HG02798 (cell line): Measurements from ENCODE around the gene OR2G2.
A peak's percentile ranks its signal among the peaks of the same experiment; 100 is the strongest.

Experiments used
- ATAC-seq: cut with Tn5 transposase; IDR thresholded peaks from one replicate; pipeline ENCODE4 v1.9.1; 2021; ENCODE audit warnings: mild to moderate bottlenecking; ENCODE audit not compliant: unreplicated experiment, poor library complexity

Gene OR2G2

DNA sequence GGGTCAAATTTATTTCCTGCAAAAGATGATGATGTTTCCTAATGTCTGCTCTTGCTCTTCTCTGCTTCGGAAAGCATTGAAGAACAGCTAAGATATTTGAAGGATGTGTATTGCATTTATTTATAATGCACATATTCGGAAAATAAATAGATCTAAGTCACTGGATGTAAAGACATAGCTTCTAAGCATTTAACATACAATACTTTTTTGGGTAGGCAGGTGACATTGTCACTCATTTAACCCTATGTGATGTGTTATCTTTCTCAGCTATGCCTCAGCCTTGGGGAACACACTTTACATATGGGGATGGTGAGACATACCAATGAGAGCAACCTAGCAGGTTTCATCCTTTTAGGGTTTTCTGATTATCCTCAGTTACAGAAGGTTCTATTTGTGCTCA lies at the start of gene OR2G2:
OR2G2 (plus strand) TSS at position 301 of the 400 bp plus-strand sequence; CDS start at position 301, 0 bp downstream.
- ATAC-seq = no peak

DNA sequence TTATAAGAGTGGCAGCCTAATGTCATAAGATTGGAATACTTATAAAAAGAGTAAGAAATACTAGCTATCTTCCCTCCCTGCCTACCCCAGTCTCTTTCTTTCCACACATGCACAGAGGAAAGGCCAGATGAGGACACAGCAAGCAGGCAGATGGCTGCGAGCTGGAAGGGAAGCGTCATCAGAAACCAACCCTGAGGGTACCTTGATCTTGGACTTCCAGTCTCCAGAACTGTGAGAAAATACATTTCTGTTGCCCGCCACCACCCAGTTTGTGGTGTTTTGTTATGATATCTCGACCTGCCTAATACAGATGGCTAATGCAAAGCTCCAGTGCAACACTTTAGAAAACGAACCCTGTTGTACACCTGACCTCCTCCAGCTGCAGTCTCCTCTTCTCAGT lies 49.6 kb upstream of the OR2G2 start:
- no peak for ATAC-seq

DNA sequence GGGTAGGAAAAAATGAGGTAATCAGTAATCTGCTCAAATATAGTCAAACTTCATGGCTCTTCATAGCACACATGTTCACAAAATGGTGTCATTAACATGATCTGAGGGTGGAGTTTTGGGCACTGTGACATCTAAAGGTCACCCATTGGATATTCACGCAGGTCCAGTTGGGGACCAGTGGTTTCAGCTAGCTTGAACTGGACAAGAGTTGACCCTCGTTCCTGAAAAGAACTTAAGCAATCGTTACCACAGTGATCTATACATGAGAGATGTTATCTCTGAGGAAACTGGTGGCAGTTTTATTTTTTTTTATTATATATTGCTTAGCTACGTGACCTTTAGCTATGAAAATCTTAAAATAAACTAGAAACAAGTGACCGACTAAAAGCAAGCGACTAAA lies 48.9 kb upstream of the OR2G2 start:
- ATAC-seq = no peak

GRCh38 chr1:247540581-247540980 lies 47.6 kb upstream of the OR2G2 start:
- no peak for ATAC-seq

GRCh38 chr1:247542811-247543210 lies 45.3 kb upstream of the OR2G2 start:
- no peak for ATAC-seq

- ATAC-seq = no peak
These were observed 40.1 kb upstream of the OR2G2 start for GRCh38 chr1:247548092-247548491.

DNA sequence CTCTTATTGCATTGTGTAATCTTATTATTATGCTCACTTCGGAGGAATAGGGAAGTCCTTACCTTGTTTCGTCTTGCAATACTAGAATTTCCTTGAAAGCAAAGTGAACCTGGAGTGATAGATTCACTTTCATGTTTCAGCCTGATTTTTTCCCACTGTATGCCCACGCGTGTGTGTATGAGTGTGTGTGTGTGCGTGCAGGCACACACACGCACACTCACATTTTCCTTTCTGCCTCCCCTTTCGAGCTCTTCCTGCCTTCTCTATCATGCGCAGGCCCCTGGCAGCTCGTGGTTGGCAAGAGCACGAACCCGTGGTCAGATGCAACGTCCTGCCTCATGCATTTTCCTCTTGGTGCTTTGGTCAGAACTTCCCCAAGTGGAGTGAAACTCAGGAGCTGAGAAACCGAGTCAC lies 39.4 kb upstream of the OR2G2 start, which contains the start of gene GCSAML:
GCSAML (plus strand) TSS at position 366 of the 414 bp plus-strand sequence. CDS start 58 bp downstream, outside the sequence.
- ATAC-seq = no peak

- ATAC-seq = no peak
These were observed 36.4 kb upstream of the OR2G2 start for GRCh38 chr1:247551721-247552120.

DNA sequence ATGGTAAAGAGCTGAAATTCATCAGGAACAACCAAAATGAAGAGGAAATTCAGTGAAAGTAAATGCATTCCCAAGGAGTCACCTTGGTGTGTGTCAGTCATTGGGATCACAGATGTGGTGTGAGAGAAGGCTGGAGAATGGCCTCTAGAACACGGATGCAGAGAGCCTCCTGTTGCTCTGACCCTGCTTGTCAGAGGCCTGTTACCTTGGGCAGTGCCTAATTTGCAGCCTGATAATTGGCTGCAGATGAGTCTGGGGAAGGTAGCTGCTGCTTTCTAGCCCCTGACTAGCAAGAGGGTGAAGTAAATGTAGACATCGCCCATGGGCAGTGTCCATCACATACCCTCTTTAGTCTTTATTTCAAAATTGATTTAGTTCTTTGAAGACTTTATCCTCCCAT lies 35.9 kb upstream of the OR2G2 start:
- ATAC-seq = no peak

DNA sequence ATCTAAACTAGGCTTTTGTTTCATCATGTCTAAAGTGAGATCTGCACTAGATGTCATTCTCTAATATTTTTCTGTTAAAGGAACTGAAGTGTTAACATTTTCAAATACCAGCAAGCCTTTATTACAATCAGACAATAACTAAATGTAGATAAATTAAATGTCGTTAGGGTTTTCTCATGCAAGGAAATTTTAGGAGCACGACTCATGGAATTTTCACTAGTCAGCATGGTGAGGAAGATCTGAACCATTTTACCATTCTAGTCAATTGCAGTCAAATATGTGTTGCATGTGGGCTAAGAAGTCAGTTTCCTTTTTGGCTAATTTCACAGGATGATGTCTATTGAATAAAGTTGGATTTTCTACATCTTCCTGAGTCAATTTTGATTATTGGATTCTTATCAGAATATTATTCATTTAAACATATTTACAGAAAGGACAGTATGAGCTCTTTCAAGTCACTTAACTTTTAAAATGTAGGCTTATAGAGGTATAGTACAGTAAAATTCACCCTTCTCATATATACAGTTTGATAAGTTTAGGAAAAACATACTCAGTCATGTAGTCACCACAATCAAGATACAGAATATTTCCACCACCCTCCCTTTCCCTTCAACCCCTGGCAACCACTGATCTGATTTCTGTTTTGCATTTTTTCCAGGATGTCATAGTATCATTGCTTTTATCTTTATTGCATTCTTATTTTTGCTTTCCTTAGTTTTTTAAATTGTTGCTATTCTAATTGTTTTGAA lies 30.1 kb upstream of the OR2G2 start:
- no peak for ATAC-seq

DNA sequence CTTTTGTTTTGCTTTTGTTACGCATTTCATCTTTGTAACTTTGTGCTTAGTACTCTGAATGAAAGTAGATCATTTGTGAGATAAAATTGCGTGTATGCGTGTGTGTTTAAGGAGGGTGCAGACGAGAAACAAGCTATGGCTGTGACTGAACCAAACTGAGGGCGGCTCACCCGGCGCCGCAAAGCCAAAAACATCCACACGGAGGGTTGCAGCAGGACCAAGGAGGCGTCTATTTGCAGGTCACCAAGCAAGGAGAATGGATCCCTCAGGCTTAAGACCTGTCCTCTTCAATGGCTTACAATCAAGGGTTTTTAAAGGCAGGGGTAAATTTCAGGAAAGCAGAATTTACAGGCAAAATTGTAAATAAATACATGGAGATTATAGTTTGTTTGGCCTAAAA lies 26.4 kb upstream of the OR2G2 start:
- no peak for ATAC-seq

DNA sequence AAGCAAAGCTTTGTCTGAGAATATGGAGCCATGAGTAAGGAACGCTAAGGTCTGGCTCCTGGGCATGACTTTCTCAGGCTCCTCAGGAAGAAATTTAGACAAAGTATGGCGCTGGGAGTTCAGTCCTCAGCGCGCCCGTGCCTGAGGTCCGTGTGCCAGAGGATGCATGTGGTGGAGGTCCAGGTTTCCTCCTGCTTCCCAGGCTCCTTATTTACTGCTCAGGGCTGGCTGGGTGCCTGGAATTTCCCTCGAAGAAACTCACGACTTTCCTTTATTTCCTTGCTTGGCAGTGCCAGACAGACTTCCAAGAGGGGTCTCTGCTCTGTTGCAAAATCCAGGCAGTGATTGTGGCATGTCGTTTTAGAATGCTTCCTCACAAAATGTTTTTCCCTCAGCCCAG lies 26.0 kb upstream of the OR2G2 start:
- no peak for ATAC-seq

DNA sequence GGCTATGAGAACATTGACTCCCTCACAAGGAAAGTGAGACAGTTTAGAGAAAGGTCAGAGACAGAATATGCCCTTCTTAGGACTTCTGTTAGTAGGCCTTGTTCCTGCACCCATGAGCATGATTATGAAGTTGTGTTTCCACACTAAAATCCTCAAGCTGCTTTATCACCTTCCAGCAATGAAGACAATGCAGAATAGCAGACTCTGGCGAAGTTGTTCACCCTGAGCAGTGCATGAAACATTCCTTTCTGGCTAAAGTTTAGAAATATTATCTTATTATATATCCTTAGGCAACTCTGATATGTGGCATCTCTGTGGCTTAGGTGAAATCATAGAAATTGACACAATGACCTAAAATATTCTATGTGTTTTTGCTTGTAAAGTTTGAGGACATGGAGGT lies 13.9 kb upstream of the OR2G2 start:
- ATAC-seq = no peak

DNA sequence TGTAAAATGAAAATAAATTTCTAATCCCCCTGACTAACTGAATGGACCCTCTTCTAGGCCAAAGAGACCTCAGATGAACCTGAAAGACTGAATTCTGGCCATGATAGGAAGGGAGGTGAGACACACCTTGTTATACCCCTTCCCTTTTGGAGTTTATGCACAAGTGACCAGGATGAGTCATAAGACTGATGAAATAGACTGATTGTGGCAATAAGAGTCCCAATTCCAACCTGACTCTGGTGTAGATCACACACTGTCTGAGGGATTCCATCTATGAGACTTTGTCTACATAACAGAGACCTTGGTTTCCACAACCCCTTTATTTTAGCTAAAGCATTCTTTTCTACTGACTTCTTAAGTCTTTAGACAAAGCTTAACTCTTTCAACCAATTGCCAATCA lies 13.5 kb upstream of the OR2G2 start:
- ATAC-seq = no peak

DNA sequence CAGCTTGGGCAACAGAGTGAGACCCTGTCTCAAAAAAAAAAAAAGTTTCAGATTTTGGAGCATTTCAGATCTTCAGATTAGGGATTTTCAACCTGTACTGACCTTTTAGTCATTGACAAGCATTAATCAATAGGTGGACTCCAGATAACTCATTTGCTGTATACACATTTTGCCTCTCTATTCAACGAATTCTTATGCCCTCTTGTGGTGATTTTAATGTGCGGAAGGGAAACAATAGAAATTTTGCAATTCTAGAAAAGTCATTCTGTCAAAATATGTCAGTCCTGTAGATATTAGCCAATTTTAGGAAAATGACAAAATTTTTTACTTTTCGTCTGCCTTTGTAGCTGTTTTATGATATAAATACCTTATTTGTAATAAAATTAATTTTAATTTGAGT lies 11.6 kb upstream of the OR2G2 start:
- ATAC-seq = peak; percentile 63

- ATAC-seq = no peak
These were observed 9.2 kb upstream of the OR2G2 start for GRCh38 chr1:247578946-247579460.

DNA sequence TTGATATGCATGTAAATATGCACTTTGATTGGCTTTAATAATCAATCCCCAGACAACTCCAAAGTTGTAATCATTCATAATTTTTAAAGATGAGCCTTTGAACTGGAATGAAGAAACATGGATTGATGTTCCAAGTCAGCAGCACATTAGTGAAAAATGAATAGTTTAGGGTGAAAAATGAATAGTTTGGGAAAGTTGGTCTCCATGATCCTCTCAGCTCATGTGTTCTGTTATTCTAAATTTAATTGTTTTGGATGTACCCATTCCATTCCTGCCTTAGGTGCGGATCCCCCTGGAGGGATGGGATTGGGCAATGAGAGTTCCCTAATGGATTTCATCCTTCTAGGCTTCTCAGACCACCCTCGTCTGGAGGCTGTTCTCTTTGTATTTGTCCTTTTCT lies 17.1 kb downstream of the OR2G2 start, which contains the start of gene OR2G3:
OR2G3 (plus strand) TSS at position 301 of the 400 bp plus-strand sequence; CDS start at position 301, 0 bp downstream.
- no peak for ATAC-seq

- no peak for ATAC-seq
These were observed 25.2 kb downstream of the OR2G2 start for GRCh38 chr1:247613405-247613804.

- no peak for ATAC-seq
These were observed 26.5 kb downstream of the OR2G2 start for GRCh38 chr1:247614625-247615024.

DNA sequence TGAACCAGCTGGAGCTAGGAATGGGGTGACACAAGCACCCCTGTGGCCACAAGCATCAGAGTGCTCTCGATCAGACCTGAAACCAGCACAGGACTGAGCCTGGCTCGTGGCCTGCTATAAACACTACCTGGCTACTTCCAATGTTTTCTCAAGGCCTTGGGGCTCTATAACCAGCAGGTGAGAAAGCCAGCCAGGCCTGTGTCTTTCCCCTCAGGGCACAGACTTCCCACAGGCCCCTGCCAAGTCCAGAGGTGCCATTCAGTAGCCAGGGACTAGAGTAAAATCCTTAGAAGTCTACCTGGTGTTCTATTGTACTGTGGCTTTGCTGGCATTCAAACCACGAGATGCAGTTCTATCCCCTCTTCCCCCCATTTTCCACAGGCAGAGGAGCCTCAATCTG lies 39.8 kb downstream of the OR2G2 start:
- ATAC-seq = no peak

DNA sequence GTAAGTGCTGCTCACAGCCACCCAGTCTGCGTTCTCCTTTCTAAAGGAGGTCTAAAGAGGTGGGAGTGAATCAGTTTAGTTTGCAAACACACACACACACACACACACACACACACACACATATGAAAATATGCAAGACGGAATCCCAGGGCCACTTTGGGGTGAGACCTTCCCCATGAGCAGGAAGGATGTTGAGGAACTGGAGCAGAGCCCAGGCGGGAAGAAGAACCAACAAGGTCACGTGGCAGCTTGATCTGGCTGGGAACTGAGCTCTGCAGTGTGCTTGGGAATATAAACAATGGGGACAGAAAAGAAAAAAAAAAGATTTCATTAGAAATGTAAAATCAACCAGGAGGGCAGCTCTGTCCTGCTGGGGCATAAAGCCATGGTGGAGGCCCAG lies 49.9 kb downstream of the OR2G2 start:
- ATAC-seq = no peak

GRCh38 chr1:247638781-247639180 lies 50.6 kb downstream of the OR2G2 start:
- ATAC-seq = no peak
